CD4-positive, alpha-beta T cell treated with Interleukin-1 beta for 1 hour (primary cell): Measurements from ENCODE around the gene CRYGD.

ENCODE experiments used
- DNase-seq, 2 donors: peaks; one replicate each; pipeline ENCODE4 v3.0.0-alpha.2; 2020 to 2022

The CRYGD gene

GRCh38 chr2:208077276-208077675, 47.0 kb downstream of the CRYGD start:
- no peak for DNase-seq

GRCh38 chr2:208074610-208075356, 49.5 kb downstream of the CRYGD start:
- DNase-seq: no peak

- DNase-seq: peak; percentile 48 to 62
Observed at GRCh38 chr2:208072250-208072892, 52.0 kb downstream of the CRYGD start.
